ENCODE measurements around the gene SNRNP35.
"Not testable (repeated sequence)": the region's sequence is repeated elsewhere in the genome, so short reads cannot be mapped to it uniquely, and the experiment has no call there.

Gene SNRNP35

GRCh38 chr12:123457980-123458779 lies at the start of gene SNRNP35:
SNRNP35 (plus strand) TSS chr12:123458139; CDS start chr12:123465541, 7,402 bp downstream.
- DNase-seq (ENCODE audit: low spot score): peak; percentile 69

- DNase-seq (ENCODE audit: low spot score): not testable (repeated sequence)
Observed at GRCh38 chr12:123408619-123409018, 49.3 kb upstream of the SNRNP35 start.

- not testable (repeated sequence) for DNase-seq (ENCODE audit: low spot score)
Observed at GRCh38 chr12:123409284-123410040, 48.5 kb upstream of the SNRNP35 start.

GRCh38 chr12:123410041-123410412 lies 47.9 kb upstream of the SNRNP35 start:
- no peak for DNase-seq (ENCODE audit: low spot score)

- DNase-seq (ENCODE audit: low spot score): no peak
Observed at GRCh38 chr12:123421314-123421713, 36.6 kb upstream of the SNRNP35 start.

GRCh38 chr12:123427036-123427769 lies 30.7 kb upstream of the SNRNP35 start:
- DNase-seq (ENCODE audit: low spot score): no peak

- DNase-seq (ENCODE audit: low spot score): no peak
Observed at GRCh38 chr12:123428591-123428990, 29.3 kb upstream of the SNRNP35 start.

- DNase-seq (ENCODE audit: low spot score): not testable (repeated sequence)
Observed at GRCh38 chr12:123429101-123429500, 28.8 kb upstream of the SNRNP35 start.

- not testable (repeated sequence) for DNase-seq (ENCODE audit: low spot score)
Observed at GRCh38 chr12:123431951-123432817, 25.8 kb upstream of the SNRNP35 start.

- no peak for DNase-seq (ENCODE audit: low spot score)
Observed at GRCh38 chr12:123433615-123434014, 24.3 kb upstream of the SNRNP35 start.

- DNase-seq (ENCODE audit: low spot score): no peak
Observed at GRCh38 chr12:123435636-123436016, 22.3 kb upstream of the SNRNP35 start.

- DNase-seq (ENCODE audit: low spot score): peak; percentile 39
Observed at GRCh38 chr12:123436017-123436964, 21.6 kb upstream of the SNRNP35 start, which contains the start of gene RILPL2. RILPL2 (minus strand) TSS chr12:123436684; CDS start chr12:123436420, 264 bp downstream.

GRCh38 chr12:123441523-123442164 lies 16.3 kb upstream of the SNRNP35 start:
- DNase-seq (ENCODE audit: low spot score): no peak

GRCh38 chr12:123442774-123443173 lies 15.2 kb upstream of the SNRNP35 start:
- no peak for DNase-seq (ENCODE audit: low spot score)

GRCh38 chr12:123444092-123445026 lies 13.6 kb upstream of the SNRNP35 start:
- DNase-seq (ENCODE audit: low spot score): no peak

- no peak for DNase-seq (ENCODE audit: low spot score)
Observed at GRCh38 chr12:123445388-123446332, 12.3 kb upstream of the SNRNP35 start.

- no peak for DNase-seq (ENCODE audit: low spot score)
Observed at GRCh38 chr12:123446333-123446713, 11.6 kb upstream of the SNRNP35 start.
